Activated gamma-delta T cell treated with Interleukin-2 at 50 U/mL for 16 hours (primary cell): Measurements from ENCODE around the gene SGMS1.
A peak's percentile ranks its signal among the peaks of the same experiment; 100 is the strongest.
"Not testable (repeated sequence)": the region's sequence is repeated elsewhere in the genome, so short reads cannot be mapped to it uniquely, and the experiment has no call there.

Source experiments
- DNase-seq: peaks from one replicate; pipeline ENCODE4 v3.0.0-alpha.2; 2020

Gene SGMS1

GRCh38 chr10:50286996-50287803, 336.6 kb downstream of the SGMS1 start:
- no peak for DNase-seq

DNA sequence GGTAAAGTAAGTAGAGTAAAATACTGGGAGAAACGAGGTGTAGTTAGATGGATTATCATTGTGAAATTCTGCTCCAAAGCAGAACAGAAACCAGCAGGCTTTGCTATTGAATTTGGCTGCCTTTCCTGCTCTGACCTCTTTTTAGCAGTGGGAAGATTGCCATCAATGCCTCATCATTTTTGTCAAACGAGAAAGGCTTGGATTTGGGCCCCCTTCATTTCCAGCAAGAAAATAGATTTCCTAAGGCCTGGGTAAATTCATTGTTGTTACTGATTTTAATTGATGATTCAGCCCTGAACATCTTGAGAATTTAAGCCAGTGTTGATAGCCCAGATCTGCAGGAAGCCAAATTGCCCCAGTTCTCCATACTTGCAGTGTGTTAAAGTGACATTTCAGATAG, 337.2 kb downstream of the SGMS1 start:
- no peak for DNase-seq

DNA sequence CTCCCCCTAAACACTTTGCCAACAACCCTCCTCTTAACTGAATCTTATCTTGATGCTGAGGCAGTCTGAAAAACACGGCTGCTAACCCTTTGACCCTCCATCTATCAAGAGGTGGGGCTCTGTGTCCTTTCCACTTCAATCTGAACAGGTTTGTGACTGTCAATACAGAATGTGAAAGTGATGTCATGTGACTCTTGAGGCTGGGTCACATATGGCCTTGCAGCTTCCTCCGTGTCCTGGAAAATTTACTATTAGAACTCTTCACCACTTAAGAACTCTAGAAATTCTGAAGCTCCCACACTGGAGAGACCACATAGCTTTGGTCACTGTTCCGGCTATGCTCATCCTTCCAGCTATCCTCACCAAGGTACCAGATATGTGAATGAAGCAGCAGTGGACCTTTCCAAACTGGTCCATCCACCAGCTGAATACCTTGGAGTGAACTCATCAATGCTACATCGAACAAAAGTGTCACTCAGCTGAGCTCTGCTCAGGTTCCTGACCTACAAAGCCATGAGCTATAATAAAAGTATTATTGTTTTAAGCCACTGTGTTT, 341.7 kb downstream of the SGMS1 start:
- no peak for DNase-seq

- DNase-seq: no peak
Measured at GRCh38 chr10:50281210-50281966, 342.4 kb downstream of the SGMS1 start.

- DNase-seq: no peak
Measured at GRCh38 chr10:50280049-50280841, 343.5 kb downstream of the SGMS1 start.

DNA sequence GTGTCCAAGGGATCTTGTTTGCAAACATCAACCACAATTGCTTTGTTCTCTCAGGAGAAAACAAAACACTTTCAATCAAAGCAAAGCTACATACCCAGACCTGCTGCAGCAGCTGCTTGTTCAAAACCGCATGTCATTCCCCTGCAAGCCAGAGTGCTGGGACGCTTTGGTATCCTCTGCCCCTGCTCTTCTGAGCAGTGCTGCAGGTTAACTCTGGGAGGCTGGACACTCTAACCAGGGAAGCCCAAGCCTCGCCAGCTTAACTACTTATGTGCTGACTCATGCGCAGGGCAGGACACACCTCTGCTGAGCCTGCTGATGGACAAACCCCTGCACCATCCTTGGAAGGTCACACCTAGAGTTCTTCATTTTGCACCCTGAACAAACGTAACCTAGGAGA, 344.3 kb downstream of the SGMS1 start:
- DNase-seq: no peak

DNA sequence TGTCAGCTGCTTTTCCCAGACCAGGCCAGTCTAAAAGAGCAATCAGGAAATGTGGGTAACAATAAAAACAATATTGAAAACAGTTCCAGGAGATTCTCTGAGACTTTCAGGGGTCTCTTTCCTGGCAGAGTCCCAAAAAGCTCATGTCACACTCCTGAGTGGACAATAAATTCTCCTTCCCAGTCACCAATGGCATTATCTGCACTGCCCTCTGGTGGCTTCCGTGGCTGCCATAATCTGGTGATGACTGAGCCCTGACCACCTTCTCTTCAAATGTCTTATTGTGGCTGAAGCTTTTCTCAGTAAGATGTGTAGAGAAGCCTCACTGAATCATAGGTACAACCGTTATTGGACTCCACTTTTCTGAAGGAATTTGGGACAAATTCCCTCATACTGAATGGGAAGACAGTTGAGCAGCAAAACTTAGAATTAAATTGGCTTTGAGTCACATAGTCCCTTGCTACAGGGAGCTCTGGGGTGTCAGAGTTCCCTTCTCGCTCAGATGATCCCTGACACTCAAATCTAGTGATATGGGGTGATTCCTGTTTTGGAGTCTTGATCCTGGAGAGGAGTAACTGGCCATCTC, 348.0 kb downstream of the SGMS1 start:
- DNase-seq: peak; percentile 36

GRCh38 chr10:50272531-50272930, 351.2 kb downstream of the SGMS1 start:
- no peak for DNase-seq

- DNase-seq: no peak
Measured at GRCh38 chr10:50271564-50272250, 352.0 kb downstream of the SGMS1 start.

GRCh38 chr10:50267877-50268276, 355.9 kb downstream of the SGMS1 start:
- DNase-seq: not testable (repeated sequence)

GRCh38 chr10:50262625-50263024, 361.1 kb downstream of the SGMS1 start:
- DNase-seq: peak; percentile 46

DNA sequence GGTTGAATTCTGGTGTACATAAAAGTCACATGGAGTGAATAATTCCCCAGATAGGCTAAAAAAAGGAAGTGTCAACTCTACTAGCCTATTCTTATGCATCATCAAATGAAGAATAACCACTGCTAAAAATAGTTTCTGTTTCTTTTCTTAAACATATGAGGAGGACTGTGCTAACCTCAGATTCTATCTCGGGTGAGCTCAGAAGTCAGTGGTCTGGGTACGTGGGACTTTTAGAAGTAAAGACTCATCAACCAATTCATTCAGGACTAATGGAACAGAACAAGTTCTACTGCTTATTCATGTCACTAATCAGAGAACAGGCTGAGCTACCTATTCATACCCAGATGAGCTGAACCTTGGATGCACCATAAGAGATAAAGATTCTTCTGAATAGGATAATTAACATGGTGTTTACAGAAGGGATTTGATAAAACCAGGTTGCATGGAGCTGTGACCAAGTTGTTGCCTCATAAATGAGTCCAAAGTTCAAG, 362.9 kb downstream of the SGMS1 start:
- peak; percentile 4 for DNase-seq
